SU-DHL-6 (cell line): ENCODE results near the gene TDRKH.

ENCODE experiments used
- H2AFZ ChIP-seq: fragments of 200-600 bp; sonication (generic); 2 replicates; pipeline ENCODE4 v1.6.1; 2014; ENCODE audit warnings: low read depth, mild to moderate bottlenecking, moderate library complexity, mixed read lengths, antibody characterized with exemption, low read length; ENCODE audit not compliant: severe bottlenecking
- H3F3A ChIP-seq: fragments of 200-600 bp; shearing (Covaris generic); 2 replicates; pipeline ENCODE4 v1.6.0; 2016; ENCODE audit warnings: antibody characterized with exemption, mild to moderate bottlenecking; ENCODE audit not compliant: insufficient read depth
- H3K27ac ChIP-seq: fragments of 200-600 bp; sonication (generic); 2 replicates; pipeline ENCODE4 v1.5.1; 2016; ENCODE audit warnings: low read depth, mild to moderate bottlenecking, low read length, moderate library complexity, mixed read lengths
- H3K27me3 ChIP-seq: fragments of 200-600 bp; sonication (generic), shearing (Covaris generic); 2 replicates; pipeline ENCODE4 v1.6.0; 2014; ENCODE audit warnings: mild to moderate bottlenecking, low read length
- H3K36me3 ChIP-seq: fragments of 200-600 bp; sonication (generic); 2 replicates; pipeline ENCODE4 v1.6.1; 2014; ENCODE audit warnings: mild to moderate bottlenecking, low read length, mixed read lengths
- H3K4me2 ChIP-seq: fragments of 300-600, 200-600 bp; shearing (Covaris generic), sonication (generic); 2 replicates; pipeline ENCODE4 v1.6.0; 2014; ENCODE audit warnings: low read length, low read depth, mild to moderate bottlenecking; ENCODE audit not compliant: poor library complexity, severe bottlenecking
- H3K4me3 ChIP-seq: fragments of 200-600 bp; sonication (generic); 2 replicates; pipeline ENCODE4 v1.5.1; 2014; ENCODE audit warnings: antibody characterized with exemption, low read length, mild to moderate bottlenecking, mixed read lengths; ENCODE audit not compliant: insufficient read depth, poor library complexity, severe bottlenecking
- H3K79me2 ChIP-seq: fragments of 200-600 bp; sonication (generic); 2 replicates; pipeline ENCODE4 v1.6.1; 2014; ENCODE audit warnings: mild to moderate bottlenecking, low read length, moderate library complexity; ENCODE audit not compliant: insufficient read depth
- H3K9ac ChIP-seq: fragments of 200-600 bp; sonication (generic); 2 replicates; pipeline ENCODE4 v1.7.0; 2014; ENCODE audit warnings: mild to moderate bottlenecking, low read length
- H3K9me2 ChIP-seq: fragments of 200-600 bp; sonication (generic); replicated peaks from 2 replicates; pipeline ENCODE4 v1.6.1; 2014; ENCODE audit warnings: low read length; ENCODE audit not compliant: insufficient read depth
- H3K9me3 ChIP-seq: fragments of 200-600 bp; sonication (generic); 2 replicates; pipeline ENCODE4 v1.6.1; 2014; ENCODE audit warnings: low read length, mixed read lengths; ENCODE audit not compliant: insufficient read depth
- H4K20me1 ChIP-seq: fragments of 200-600 bp; sonication (generic); 2 replicates; pipeline ENCODE4 v1.6.1; 2014; ENCODE audit warnings: low read depth, mild to moderate bottlenecking, antibody characterized with exemption, low read length, moderate library complexity, mixed read lengths
- CTCF ChIP-seq: fragments of 200-600 bp; sonication (generic); IDR thresholded peaks from one replicate; pipeline ENCODE4 v1.5.1; 2017; ENCODE audit warnings: antibody characterized with exemption, mild to moderate bottlenecking, low read length, moderate library complexity; ENCODE audit not compliant: insufficient read depth, poor library complexity, severe bottlenecking
- EZH2phosphoT487 ChIP-seq: fragments of 200-600 bp; sonication (generic), shearing (Covaris generic); conservative IDR thresholded peaks from 2 replicates; pipeline ENCODE4 v1.6.1; 2018; ENCODE audit warnings: mild to moderate bottlenecking, antibody characterized with exemption, low read length, moderate library complexity, mixed read lengths

TDRKH gene

GRCh38 chr1:151801310-151801820, 11.1 kb upstream of the TDRKH start:
- H3K79me2 ChIP-seq = no peaks in the 10 kb centered on the region
- H3K9me2 ChIP-seq = no peaks in the 10 kb centered on the region
- H3K27ac ChIP-seq = no peak overlapping the region
- H2AFZ ChIP-seq = no peak overlapping the region
- H3K36me3 ChIP-seq = no peaks in the 10 kb centered on the region
- H3K9ac ChIP-seq = no peak overlapping the region
- H3F3A ChIP-seq = no peaks in the 10 kb centered on the region
- TF ChIP-seq EZH2phosphoT487 (no peak), CTCF (no peak)
- H3K27me3 ChIP-seq = no peaks in the 10 kb centered on the region
- H3K4me3 ChIP-seq = no peak overlapping the region
- H3K9me3 ChIP-seq = no peaks in the 10 kb centered on the region
- H3K4me2 ChIP-seq = no peak overlapping the region
- H4K20me1 ChIP-seq = no peaks in the 10 kb centered on the region

GRCh38 chr1:151800830-151801229, 10.5 kb upstream of the TDRKH start:
- Histone ChIP-seq H3K4me3 (no peak overlapping the region), H3K27me3 (no peaks in the 10 kb centered on the region), H3K27ac (no peak overlapping the region), H3K79me2 (no peaks in the 10 kb centered on the region), H3K4me2 (no peak overlapping the region), H3K9me2 (no peaks in the 10 kb centered on the region), H3K9me3 (no peaks in the 10 kb centered on the region), H3K9ac (no peak overlapping the region), H4K20me1 (no peaks in the 10 kb centered on the region), H3F3A (no peaks in the 10 kb centered on the region), H2AFZ (no peak overlapping the region), H3K36me3 (no peaks in the 10 kb centered on the region)
- TF ChIP-seq CTCF (no peak), EZH2phosphoT487 (no peak)

- Histone ChIP-seq H3K9me2 (no peaks in the 10 kb centered on the region), H3K9ac (no peak overlapping the region), H3K79me2 (no peaks in the 10 kb centered on the region), H3K9me3 (no peaks in the 10 kb centered on the region), H3F3A (no peaks in the 10 kb centered on the region), H3K27ac (no peak overlapping the region), H3K27me3 (no peaks in the 10 kb centered on the region), H4K20me1 (no peaks in the 10 kb centered on the region), H3K4me3 (no peak overlapping the region), H3K36me3 (no peaks in the 10 kb centered on the region), H2AFZ (no peak overlapping the region), H3K4me2 (no peak overlapping the region)
- TF ChIP-seq CTCF (no peak), EZH2phosphoT487 (no peak)
Observed at GRCh38 chr1:151799179-151800022, 9.1 kb upstream of the TDRKH start.
